ENCODE data around the gene OVCH2. TPM values are rescaled to one million over a fixed set of nuclear protein-coding genes. Genes with fewer than 3 reads are reported as not detected.
A peak's percentile ranks its signal among the peaks of the same experiment; 100 is the strongest.

OVCH2 gene
- total and polyA plus RNA-seq, 2 donors from 2014 or later: 2.3 to 2.5 TPM

DNA sequence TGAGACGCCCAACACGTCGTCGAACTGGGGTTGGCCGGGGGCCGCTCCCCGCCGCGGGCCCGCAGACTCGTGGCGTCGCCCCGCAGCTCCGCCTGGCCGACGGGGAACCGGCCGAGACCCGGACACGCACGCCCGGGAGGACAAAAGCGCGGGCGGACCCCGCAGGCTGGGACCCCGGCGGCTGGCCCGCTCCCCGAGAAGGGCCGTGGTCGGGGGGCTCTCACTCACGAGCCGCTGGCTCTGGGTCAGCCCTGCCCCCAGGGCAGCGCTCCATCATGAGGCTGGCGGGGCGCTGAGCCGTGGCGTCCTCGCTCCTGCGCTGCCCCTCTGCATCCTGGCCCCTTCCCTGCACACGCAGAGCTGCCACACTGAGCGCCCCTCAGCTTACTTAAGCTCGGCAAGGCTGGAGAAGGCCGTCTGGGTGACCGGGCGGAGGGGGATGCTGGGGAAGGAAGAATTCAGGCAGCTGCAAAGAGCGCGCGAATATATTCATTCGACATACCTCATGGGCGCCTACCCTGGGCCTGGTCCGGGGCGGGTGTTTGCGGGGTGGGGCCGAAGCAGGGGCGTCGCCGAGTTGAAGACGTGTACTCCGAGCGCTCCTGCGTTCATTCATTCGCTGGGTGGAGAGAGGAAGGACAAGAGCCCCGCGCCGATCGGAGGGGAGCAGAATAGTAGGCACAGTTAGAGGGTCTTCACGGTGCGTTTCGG is 32.4 kb downstream of the OVCH2 start:
- Histone ChIP-seq H3K27ac (ENCODE audit: low read depth in 2 of 2, low read length in 2 of 2) (no peak overlapping the region), H3K4me1 (ENCODE audit: control insufficient read depth in 2 of 3, insufficient read depth in 2 of 3, low read depth in 1 of 3, low read length in 3 of 3) (peaks cover 0 to 12% (median 4%) of the 10 kb centered on the region in 3 donors), H3K36me3 (ENCODE audit: control insufficient read depth in 2 of 3, insufficient read depth in 3 of 3, low read length in 3 of 3) (no peaks in the 10 kb centered on the region), H3K9me3 (ENCODE audit: control insufficient read depth in 2 of 3, insufficient read depth in 1 of 3, low read length in 3 of 3) (no peaks in the 10 kb centered on the region), H3K9ac (ENCODE audit: low read length in 3 of 3) (peak overlapping the region in 1 of 3 donors; percentile 62), H3K4me3 (ENCODE audit: low read length in 3 of 3) (peak overlapping the region in 2 of 3 donors; percentile 37 to 55), H3K27me3 (ENCODE audit: control insufficient read depth, insufficient read depth, low read length) (no peaks in the 10 kb centered on the region)
- TF ChIP-seq, protein P1, sequence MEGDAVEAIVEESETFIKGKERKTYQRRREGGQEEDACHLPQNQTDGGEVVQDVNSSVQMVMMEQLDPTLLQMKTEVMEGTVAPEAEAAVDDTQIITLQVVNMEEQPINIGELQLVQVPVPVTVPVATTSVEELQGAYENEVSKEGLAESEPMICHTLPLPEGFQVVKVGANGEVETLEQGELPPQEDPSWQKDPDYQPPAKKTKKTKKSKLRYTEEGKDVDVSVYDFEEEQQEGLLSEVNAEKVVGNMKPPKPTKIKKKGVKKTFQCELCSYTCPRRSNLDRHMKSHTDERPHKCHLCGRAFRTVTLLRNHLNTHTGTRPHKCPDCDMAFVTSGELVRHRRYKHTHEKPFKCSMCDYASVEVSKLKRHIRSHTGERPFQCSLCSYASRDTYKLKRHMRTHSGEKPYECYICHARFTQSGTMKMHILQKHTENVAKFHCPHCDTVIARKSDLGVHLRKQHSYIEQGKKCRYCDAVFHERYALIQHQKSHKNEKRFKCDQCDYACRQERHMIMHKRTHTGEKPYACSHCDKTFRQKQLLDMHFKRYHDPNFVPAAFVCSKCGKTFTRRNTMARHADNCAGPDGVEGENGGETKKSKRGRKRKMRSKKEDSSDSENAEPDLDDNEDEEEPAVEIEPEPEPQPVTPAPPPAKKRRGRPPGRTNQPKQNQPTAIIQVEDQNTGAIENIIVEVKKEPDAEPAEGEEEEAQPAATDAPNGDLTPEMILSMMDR (IDR thresholded peaks at IDR 0.05; ENCODE audit: borderline replicate concordance, extremely low read depth, insufficient read depth): no peak
- DNase-seq: peak; percentile 78 to 87 (median 85)
- intact Hi-C loops (cut with DNase I): no loop called here
- FAIRE-seq: no peak

DNA sequence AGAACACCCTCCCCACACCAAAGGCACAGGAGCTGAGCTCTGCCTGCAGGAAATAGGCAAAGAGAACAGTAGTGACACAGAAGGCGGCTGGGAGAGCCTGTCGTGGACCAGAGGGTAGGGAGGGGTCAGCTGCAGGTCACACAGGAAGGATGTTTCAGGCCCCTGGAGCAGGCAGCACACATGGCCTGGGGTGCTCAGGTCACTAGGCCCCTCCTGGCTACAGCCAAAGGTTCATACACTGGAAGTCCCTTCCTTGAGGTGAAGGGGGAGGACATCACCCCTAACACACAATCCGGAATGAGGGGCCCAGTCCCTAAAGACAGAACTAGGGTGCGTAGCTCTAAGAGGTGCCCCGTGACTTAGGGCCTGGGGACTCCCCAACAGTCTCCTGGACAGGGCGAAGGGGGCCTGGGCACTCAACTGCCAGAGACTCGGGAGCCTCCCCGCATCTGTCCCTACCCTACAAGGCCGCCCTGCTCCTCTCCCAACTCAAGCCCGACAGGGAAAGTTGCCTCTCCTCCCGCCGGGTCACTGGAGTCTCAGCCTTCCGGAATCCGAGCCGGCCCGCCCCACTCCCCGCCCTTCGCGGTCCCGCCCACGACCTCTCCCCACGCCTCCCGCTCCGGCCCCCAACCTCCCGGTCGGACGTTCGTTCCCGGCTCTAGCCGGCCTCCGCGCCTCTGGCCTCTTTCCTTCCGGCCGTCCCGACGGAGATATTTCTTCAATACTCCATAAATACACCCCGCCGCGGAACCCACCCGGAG is 33.1 kb downstream of the OVCH2 start, which contains the start of gene CYB5R2:
TSS of gene CYB5R2 (minus strand) at position 541 of the 764 bp plus-strand sequence. CDS start 675 bp downstream, outside the sequence.
- TF ChIP-seq, protein P1 (IDR thresholded peaks at IDR 0.05; ENCODE audit: borderline replicate concordance, extremely low read depth, insufficient read depth): no peak
- Histone ChIP-seq H3K4me3 (ENCODE audit: low read length in 3 of 3) (peak within 1 kb of the TSS; percentile 37 to 55 (median 39)), H3K9ac (ENCODE audit: low read length in 3 of 3) (peak within 1 kb of the TSS in 1 of 3 donors; percentile 62), H3K4me1 (ENCODE audit: control insufficient read depth in 2 of 3, insufficient read depth in 2 of 3, low read depth in 1 of 3, low read length in 3 of 3) (peaks cover 0 to 12% (median 4%) of the 10 kb centered on the region in 3 donors), H3K27ac (ENCODE audit: low read depth in 2 of 2, low read length in 2 of 2) (no peak within 1 kb of the TSS), H3K27me3 (ENCODE audit: control insufficient read depth, insufficient read depth, low read length) (no peaks in the 10 kb centered on the region), H3K36me3 (ENCODE audit: control insufficient read depth in 2 of 3, insufficient read depth in 3 of 3, low read length in 3 of 3) (no peaks in the 10 kb centered on the region), H3K9me3 (ENCODE audit: control insufficient read depth in 2 of 3, insufficient read depth in 1 of 3, low read length in 3 of 3) (no peaks in the 10 kb centered on the region)
- no peak for FAIRE-seq
- intact Hi-C loops (cut with DNase I): no loop called here
- peak; percentile 66 to 92 (median 79) for DNase-seq

DNA sequence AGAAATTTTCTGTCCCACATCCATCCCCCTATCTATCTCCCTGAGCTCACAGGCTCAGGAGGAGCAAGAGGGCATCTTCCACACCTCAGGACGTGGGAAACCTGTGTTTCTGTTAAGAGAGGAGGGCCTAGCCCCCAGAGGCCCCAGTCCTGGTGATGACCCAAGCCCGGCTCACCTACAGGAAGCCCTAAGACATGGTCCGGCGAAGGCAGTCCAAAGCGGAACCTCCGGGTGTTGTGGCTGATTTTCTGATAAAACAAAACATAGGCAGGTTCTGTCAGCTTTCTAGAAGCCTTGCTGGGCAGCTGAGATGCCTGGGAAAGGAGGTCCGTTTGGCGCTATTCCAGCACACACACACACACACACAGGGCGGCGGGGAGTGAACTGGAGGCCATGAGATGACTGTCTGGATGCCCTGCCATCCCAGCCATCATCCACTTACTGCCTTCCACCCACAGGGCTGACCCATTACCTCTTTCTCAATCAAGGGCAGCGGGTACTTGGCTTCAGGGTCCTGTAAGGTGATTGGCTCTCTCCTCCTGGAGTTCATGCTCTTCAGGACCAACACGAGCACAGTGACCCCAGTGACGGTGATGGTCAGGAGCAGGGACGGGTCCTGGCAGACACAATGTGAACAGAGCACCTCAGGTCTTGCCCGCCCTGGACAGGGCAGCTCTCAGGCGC is 33.9 kb downstream of the OVCH2 start:
- Histone ChIP-seq H3K9ac (ENCODE audit: low read length in 3 of 3) (no peak overlapping the region), H3K4me1 (ENCODE audit: control insufficient read depth in 2 of 3, insufficient read depth in 2 of 3, low read depth in 1 of 3, low read length in 3 of 3) (peaks cover 0 to 12% (median 4%) of the 10 kb centered on the region in 3 donors), H3K36me3 (ENCODE audit: control insufficient read depth in 2 of 3, insufficient read depth in 3 of 3, low read length in 3 of 3) (no peaks in the 10 kb centered on the region), H3K27ac (ENCODE audit: low read depth in 2 of 2, low read length in 2 of 2) (no peak overlapping the region), H3K27me3 (ENCODE audit: control insufficient read depth, insufficient read depth, low read length) (no peaks in the 10 kb centered on the region), H3K9me3 (ENCODE audit: control insufficient read depth in 2 of 3, insufficient read depth in 1 of 3, low read length in 3 of 3) (no peaks in the 10 kb centered on the region), H3K4me3 (ENCODE audit: low read length in 3 of 3) (peak overlapping the region in 1 of 3 donors; percentile 55)
- intact Hi-C loops (cut with DNase I): no loop called here
- TF ChIP-seq, protein P1 (IDR thresholded peaks at IDR 0.05; ENCODE audit: borderline replicate concordance, extremely low read depth, insufficient read depth): no peak
- FAIRE-seq: no peak
- peak in 1 of 5 donors; percentile 70 for DNase-seq

Data from kidney (tissue), 14 donors.